GM23248 (cell line): ENCODE results near the gene ISG15. TPM values are rescaled to one million over a fixed set of nuclear protein-coding genes. Genes with fewer than 3 reads are reported as not detected.
A peak's percentile ranks its signal among the peaks of the same experiment; 100 is the strongest.

Experiments
- DNase-seq: peaks from one replicate; pipeline ENCODE4 v3.0.0-alpha.2; 2015
- H2AFZ ChIP-seq: fragments of 200-600 bp; sonication (generic); 2 replicates; pipeline ENCODE4 v1.6.1; 2016; ENCODE audit warnings: antibody characterized with exemption
- H3F3A ChIP-seq: fragments of 200-600 bp; sonication (generic); 2 replicates; pipeline ENCODE4 v1.6.1; 2016; ENCODE audit warnings: mild to moderate bottlenecking, antibody characterized with exemption, mixed run types; ENCODE audit not compliant: insufficient read depth
- H3K27ac ChIP-seq: fragments of 200-600 bp; sonication (generic); 2 replicates; pipeline ENCODE4 v1.5.1; 2016; ENCODE audit warnings: mild to moderate bottlenecking
- H3K27me3 ChIP-seq: fragments of 200-600 bp; sonication (generic); replicated peaks from 2 replicates; pipeline ENCODE4 v1.6.1; 2016; ENCODE audit warnings: mild to moderate bottlenecking; ENCODE audit not compliant: insufficient read depth
- H3K36me3 ChIP-seq: fragments of 200-600 bp; sonication (generic); 2 replicates; pipeline ENCODE4 v1.6.1; 2016; ENCODE audit warnings: low read depth, mild to moderate bottlenecking
- H3K4me1 ChIP-seq: fragments of 200-600 bp; sonication (generic); 2 replicates; pipeline ENCODE4 v1.6.1; 2016; ENCODE audit warnings: mild to moderate bottlenecking; ENCODE audit not compliant: insufficient read depth
- H3K4me2 ChIP-seq: fragments of 200-600 bp; sonication (generic); one replicate; pipeline ENCODE4 v1.6.1; 2016; ENCODE audit warnings: mild to moderate bottlenecking; ENCODE audit not compliant: unreplicated experiment
- H3K4me3 ChIP-seq: fragments of 200-600 bp; sonication (generic); 2 replicates; pipeline ENCODE4 v1.5.1; 2016; ENCODE audit warnings: mild to moderate bottlenecking
- H3K79me2 ChIP-seq: fragments of 200-600 bp; sonication (generic); 2 replicates; pipeline ENCODE4 v1.6.1; 2016; ENCODE audit warnings: mild to moderate bottlenecking; ENCODE audit not compliant: insufficient read depth
- H3K9ac ChIP-seq: fragments of 200-600 bp; sonication (generic); 2 replicates; pipeline ENCODE4 v1.6.1; 2016; ENCODE audit warnings: mild to moderate bottlenecking
- H3K9me2 ChIP-seq: fragments of 200-600 bp; sonication (generic); 2 replicates; pipeline ENCODE4 v1.6.1; 2016; ENCODE audit warnings: mixed run types, mild to moderate bottlenecking, moderate library complexity; ENCODE audit not compliant: insufficient read depth
- H3K9me3 ChIP-seq: fragments of 200-600 bp; sonication (generic); one replicate; pipeline ENCODE4 v1.6.1; 2017; ENCODE audit warnings: low read depth
- H4K20me1 ChIP-seq: fragments of 200-600 bp; sonication (generic); 2 replicates; pipeline ENCODE4 v1.6.0; 2016; ENCODE audit not compliant: insufficient read depth
- EZH2 ChIP-seq: fragments of 200-600 bp; sonication (generic); IDR thresholded peaks from 2 replicates; pipeline ENCODE4 v1.6.1; 2018; ENCODE audit warnings: antibody characterized with exemption, mild to moderate bottlenecking; ENCODE audit not compliant: insufficient read depth, poor library complexity, severe bottlenecking
- EZH2phosphoT487 ChIP-seq: fragments of 200-600 bp; sonication (generic); IDR thresholded peaks from 2 replicates; pipeline ENCODE4 v1.6.1; 2018; ENCODE audit warnings: antibody characterized with exemption, moderate library complexity, mild to moderate bottlenecking, low read depth; ENCODE audit not compliant: insufficient read depth
- WGBS, 2 experiments: methylation state at CpG; one replicate each; pipeline ENCODE4 v1.1.6; 2015 to 2017; ENCODE audit warnings: low lambda C conversion rate in 2 of 2, low coverage in 1 of 2; ENCODE audit errors: missing lambda C conversion rate in 2 of 2; 5-methylcytosine and 5-hydroxymethylcytosine counted together
- in situ Hi-C: fragments of 300-500 bp; cut with MboI; formaldehyde crosslinking; loops from 2 replicates; pipeline ENCODE4 v1.15.0; 2020
- polyA plus RNA-seq: library from polyadenylated mRNA; unstranded; fragments of >200 nt; fragmentation: Nextera tagmentation; extraction: Ambion mirVana; gene quantifications from 2 replicates; pipeline ENCODE4 v1.2.1, GENCODE V29; 2016
- total RNA-seq: library from RNA; depleted of rRNA; stranded (reverse); fragments of >200 nt; shearing (Covaris generic); gene quantifications from 2 replicates; pipeline ENCODE4 v1.2.3, GENCODE V29; 2014

Gene ISG15
- total and polyA plus RNA-seq, 2 experiments from 2014 or later = 41.2 to 77.0 TPM

DNA sequence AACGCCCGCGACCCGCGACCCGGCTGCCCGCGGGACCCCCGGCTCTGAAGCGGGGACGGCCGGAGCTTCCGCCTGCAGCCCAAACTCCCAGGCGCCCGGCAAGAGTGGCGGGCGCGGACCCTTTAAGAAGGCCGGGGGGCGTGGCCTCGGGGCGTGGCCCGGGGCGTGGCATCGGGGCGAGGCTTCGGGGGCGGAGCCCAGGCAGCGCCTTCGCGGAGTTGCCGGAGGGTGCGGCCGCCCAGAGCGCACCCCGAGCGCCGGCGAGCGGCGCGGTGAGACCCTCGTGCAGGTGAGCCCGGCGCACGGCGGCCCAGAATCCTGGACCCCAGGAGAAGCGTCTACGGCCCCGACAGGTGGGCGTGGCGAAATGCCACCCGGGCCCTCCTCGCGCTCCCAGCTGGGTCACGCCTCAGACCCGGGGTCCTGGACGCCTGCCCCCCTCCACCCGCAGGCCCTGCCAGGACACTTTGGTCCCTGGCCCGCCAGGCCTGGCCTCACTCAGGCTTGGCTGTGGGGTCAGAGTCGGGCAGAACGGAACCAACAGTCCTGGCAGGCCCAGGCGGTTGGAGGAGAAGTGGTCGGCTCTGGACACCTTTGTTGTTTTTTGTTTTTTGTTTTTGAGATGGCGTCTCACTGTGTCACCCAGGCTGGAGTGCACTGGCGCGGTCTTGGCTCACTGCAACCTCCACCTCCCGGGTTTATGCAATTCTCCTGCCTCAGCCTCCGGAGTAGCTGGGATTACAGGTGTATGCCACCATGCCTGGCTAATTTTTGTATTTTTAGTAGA is 46.4 kb downstream of the ISG15 start:
- peak; percentile 89 for DNase-seq
- 5 to 6% methylated on average over 35 to 45 of the region's 69 CpGs for WGBS, 2 experiments
- TF ChIP-seq EZH2 = no peak
- no peak for TF ChIP-seq EZH2phosphoT487
- Histone ChIP-seq H3K27me3 (peaks cover 24% of the 10 kb centered on the region), H3K36me3 (no peaks in the 10 kb centered on the region), H3K9me3 (no peaks in the 10 kb centered on the region), H3F3A (no peaks in the 10 kb centered on the region), H3K4me3 (peak overlapping the region; percentile 66), H2AFZ (peak overlapping the region; percentile 54), H3K4me1 (no peaks in the 10 kb centered on the region), H3K79me2 (no peaks in the 10 kb centered on the region), H3K9ac (no peak overlapping the region), H4K20me1 (no peaks in the 10 kb centered on the region), H3K9me2 (no peaks in the 10 kb centered on the region), H3K4me2 (peak overlapping the region; percentile 39), H3K27ac (no peak overlapping the region)
- in situ Hi-C loops = no loop called here

- H3K9ac ChIP-seq = no peak overlapping the region
- in situ Hi-C loops = no loop called here
- no peak overlapping the region for H3K4me3 ChIP-seq
- H3K9me2 ChIP-seq = no peaks in the 10 kb centered on the region
- peaks cover 24% of the 10 kb centered on the region for H3K27me3 ChIP-seq
- H3K79me2 ChIP-seq = no peaks in the 10 kb centered on the region
- no peak overlapping the region for H3K4me2 ChIP-seq
- H3F3A ChIP-seq = no peaks in the 10 kb centered on the region
- TF ChIP-seq EZH2phosphoT487 (no peak), EZH2 (peak; percentile 87)
- H3K9me3 ChIP-seq = no peaks in the 10 kb centered on the region
- 26 to 30% methylated on average over 37 of the region's 38 CpGs for WGBS, 2 experiments
- no peaks in the 10 kb centered on the region for H3K4me1 ChIP-seq
- H3K27ac ChIP-seq = no peak overlapping the region
- no peak for DNase-seq
- no peaks in the 10 kb centered on the region for H4K20me1 ChIP-seq
- no peaks in the 10 kb centered on the region for H3K36me3 ChIP-seq
- no peak overlapping the region for H2AFZ ChIP-seq
Measured at GRCh38 chr1:1060281-1061000, 47.1 kb downstream of the ISG15 start.

DNA sequence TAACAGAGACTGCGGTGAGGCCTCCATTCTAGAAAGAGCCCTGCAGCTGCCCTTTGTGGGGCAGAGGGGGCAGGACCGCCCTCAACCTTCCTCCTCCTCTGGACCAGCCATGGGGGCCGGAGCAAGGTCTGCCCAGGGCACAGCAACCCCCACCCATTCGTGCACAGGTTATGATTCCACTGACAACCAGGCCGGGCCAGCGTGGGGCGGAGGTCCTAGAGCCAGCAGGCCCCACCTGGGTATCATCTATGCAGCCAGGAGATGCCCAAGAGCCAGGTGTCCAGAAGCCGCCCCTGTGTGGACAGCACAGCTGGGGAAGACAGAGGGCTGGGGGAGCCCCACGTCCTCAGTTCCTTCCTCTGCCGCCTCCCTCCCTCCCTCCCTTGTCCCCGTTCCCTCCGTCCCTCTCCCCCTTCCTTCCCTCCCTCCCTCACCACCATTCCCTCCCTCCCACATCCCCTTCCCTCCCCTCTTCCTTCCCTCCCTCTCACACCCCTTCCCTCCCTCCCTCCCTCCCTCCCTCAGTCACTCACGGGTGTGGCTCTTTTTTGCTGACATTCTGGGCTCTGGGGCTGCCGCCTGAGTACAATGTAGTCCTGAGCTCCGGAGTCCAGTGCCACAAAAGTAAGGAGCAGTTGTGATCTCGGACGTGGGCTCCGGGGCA is 48.5 kb downstream of the ISG15 start:
- no peak overlapping the region for H2AFZ ChIP-seq
- no peaks in the 10 kb centered on the region for H3K9me2 ChIP-seq
- in situ Hi-C loops = no loop called here
- H3K4me1 ChIP-seq = no peaks in the 10 kb centered on the region
- no peaks in the 10 kb centered on the region for H4K20me1 ChIP-seq
- H3K36me3 ChIP-seq = no peaks in the 10 kb centered on the region
- WGBS, 2 experiments = 46 to 52% methylated on average over 13 to 16 of the region's 18 CpGs
- no peak overlapping the region for H3K4me2 ChIP-seq
- no peak overlapping the region for H3K4me3 ChIP-seq
- H3K9ac ChIP-seq = no peak overlapping the region
- no peaks in the 10 kb centered on the region for H3K79me2 ChIP-seq
- H3F3A ChIP-seq = no peaks in the 10 kb centered on the region
- DNase-seq = peak; percentile 28
- peaks cover 24% of the 10 kb centered on the region for H3K27me3 ChIP-seq
- no peak overlapping the region for H3K27ac ChIP-seq
- no peaks in the 10 kb centered on the region for H3K9me3 ChIP-seq
- TF ChIP-seq EZH2 = no peak
- no peak for TF ChIP-seq EZH2phosphoT487

- Histone ChIP-seq H3F3A (no peaks in the 10 kb centered on the region), H4K20me1 (no peaks in the 10 kb centered on the region), H3K4me2 (no peak overlapping the region), H2AFZ (no peak overlapping the region), H3K4me1 (no peaks in the 10 kb centered on the region), H3K27ac (no peak overlapping the region), H3K9me2 (no peaks in the 10 kb centered on the region), H3K36me3 (no peaks in the 10 kb centered on the region), H3K4me3 (no peak overlapping the region), H3K9me3 (no peaks in the 10 kb centered on the region), H3K79me2 (no peaks in the 10 kb centered on the region), H3K27me3 (peaks cover 24% of the 10 kb centered on the region), H3K9ac (no peak overlapping the region)
- in situ Hi-C loops = no loop called here
- 25% methylated on average over 22 to 27 of the region's 29 CpGs for WGBS, 2 experiments
- TF ChIP-seq EZH2phosphoT487 (no peak), EZH2 (no peak)
- DNase-seq = peak; percentile 29
Measured at GRCh38 chr1:1062348-1063163, 49.3 kb downstream of the ISG15 start.
